ENCODE measurements around the gene TSSK6. TPM values are rescaled to one million over a fixed set of nuclear protein-coding genes. Genes with fewer than 3 reads are reported as not detected.

The TSSK6 gene
- total RNA-seq, 1 donor from 2014 or later: not detected

DNA sequence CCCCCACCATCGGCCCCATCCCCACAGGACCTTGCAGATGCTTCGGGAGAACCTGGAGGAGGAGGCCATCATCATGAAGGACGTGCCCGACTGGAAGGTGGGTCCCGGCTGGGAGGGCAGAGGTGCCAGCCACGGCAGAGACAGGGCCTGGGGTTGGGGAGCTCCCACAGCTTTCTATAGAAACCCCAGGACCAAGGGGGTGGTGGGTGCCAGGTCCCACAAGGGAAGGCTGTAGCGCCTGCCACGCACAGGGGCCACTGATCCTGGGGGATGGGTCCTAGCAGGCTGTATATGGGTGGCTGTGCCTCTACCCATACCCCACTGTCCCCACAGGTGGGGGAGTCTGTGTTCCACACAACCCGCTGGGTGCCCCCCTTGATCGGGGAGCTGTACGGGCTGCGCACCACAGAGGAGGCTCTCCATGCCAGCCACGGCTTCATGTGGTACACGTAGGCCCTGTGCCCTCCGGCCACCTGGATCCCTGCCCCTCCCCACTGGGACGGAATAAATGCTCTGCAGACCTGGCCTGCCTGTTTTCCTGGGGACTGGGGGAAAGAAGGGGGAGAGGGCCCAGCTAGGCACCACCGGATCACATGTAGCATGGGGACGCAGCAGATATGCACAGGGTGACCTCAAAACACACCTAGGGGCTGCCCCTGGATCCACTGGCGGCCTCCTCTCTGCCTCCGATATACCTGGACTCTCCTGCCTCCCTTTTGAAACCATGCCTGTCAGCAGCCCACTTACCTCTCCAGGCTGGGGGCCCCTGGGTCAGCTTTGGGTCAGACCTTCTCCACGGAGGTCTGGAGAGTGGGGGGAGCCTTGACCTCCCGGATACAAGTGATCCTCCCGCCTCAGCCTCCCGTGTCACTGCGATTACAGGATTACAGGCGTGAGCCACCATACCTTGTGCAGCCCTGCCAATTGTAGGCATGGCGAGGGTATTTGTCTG is 12.6 kb upstream of the TSSK6 start:
- intact Hi-C loops (cut with DNase I): no loop called here
- TF ChIP-seq, protein P1, sequence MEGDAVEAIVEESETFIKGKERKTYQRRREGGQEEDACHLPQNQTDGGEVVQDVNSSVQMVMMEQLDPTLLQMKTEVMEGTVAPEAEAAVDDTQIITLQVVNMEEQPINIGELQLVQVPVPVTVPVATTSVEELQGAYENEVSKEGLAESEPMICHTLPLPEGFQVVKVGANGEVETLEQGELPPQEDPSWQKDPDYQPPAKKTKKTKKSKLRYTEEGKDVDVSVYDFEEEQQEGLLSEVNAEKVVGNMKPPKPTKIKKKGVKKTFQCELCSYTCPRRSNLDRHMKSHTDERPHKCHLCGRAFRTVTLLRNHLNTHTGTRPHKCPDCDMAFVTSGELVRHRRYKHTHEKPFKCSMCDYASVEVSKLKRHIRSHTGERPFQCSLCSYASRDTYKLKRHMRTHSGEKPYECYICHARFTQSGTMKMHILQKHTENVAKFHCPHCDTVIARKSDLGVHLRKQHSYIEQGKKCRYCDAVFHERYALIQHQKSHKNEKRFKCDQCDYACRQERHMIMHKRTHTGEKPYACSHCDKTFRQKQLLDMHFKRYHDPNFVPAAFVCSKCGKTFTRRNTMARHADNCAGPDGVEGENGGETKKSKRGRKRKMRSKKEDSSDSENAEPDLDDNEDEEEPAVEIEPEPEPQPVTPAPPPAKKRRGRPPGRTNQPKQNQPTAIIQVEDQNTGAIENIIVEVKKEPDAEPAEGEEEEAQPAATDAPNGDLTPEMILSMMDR (IDR thresholded peaks at IDR 0.05): no peak
- no peak overlapping the region for H3K4me3 ChIP-seq
- peaks cover 27 to 37% of the 10 kb centered on the region in 2 donors for H3K36me3 ChIP-seq
- no peaks in the 10 kb centered on the region for H3K27me3 ChIP-seq
- peaks cover 0 to 2% of the 10 kb centered on the region in 2 donors for H3K4me1 ChIP-seq
- no peaks in the 10 kb centered on the region for H3K9me3 ChIP-seq
- no peak for DNase-seq (ENCODE audit: low spot score in 2 of 2)
- H3K27ac ChIP-seq: no peak overlapping the region

DNA sequence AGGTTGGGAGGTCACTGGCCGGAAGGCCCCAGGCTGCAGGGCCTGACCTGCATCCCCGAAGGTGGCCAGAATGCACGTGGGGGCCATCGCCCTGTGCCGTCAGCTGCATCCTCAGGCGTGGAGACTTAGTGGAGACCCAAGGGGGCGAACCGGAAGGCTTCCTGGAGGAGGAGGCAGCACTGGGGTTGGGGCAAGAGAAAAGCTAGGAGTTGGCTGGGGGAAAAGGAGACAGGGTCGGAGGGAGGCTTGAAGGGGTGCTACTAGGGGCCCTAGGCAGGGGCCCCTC is 12.0 kb upstream of the TSSK6 start:
- TF ChIP-seq, protein P1 (IDR thresholded peaks at IDR 0.05): no peak
- Histone ChIP-seq H3K4me3 (no peak overlapping the region), H3K4me1 (peaks cover 0 to 2% of the 10 kb centered on the region in 2 donors), H3K27me3 (no peaks in the 10 kb centered on the region), H3K27ac (no peak overlapping the region), H3K36me3 (peaks cover 27 to 37% of the 10 kb centered on the region in 2 donors), H3K9me3 (no peaks in the 10 kb centered on the region)
- DNase-seq (ENCODE audit: low spot score in 2 of 2): no peak
- intact Hi-C loops (cut with DNase I): no loop called here

DNA sequence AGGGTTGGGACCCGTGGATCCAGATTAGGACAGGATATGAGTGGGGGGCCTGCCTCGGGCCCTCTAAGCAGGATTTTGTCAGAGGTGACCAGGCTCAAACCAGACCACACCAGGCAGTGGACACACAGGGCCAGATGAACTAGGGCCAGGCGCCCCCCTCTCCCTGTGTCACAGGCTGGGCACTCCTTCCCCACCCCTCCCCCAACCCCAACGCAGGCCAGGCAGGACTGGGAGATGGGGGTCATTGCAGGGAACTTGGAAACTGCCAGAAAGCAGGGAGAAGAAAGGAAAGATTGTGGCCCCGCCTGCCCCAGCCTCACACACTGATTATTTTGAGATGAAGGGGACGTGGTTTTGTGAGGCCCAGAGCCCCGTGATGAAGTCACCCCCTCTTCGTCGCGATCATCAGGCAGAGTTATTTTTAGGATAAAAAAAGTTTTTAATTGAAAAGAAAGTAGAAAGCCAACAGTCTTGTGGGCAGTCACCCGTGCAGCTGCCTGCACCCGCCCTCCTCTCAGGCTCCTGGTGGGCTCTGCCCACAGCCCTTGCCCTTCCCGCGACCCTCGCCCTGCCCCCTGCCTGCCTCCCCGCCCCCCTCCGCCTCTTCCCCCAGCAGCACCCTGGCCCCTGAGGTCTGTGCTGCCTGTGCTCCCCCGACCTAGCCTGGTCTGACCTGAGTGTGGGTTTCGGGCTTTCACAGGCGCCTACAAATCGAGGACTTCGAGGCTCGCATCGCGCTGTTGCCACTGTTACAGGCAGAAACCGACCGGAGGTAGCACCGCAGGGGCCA is 11.4 kb upstream of the TSSK6 start:
- DNase-seq (ENCODE audit: low spot score in 2 of 2): no peak
- Histone ChIP-seq H3K4me1 (peaks cover 0 to 2% of the 10 kb centered on the region in 2 donors), H3K27ac (no peak overlapping the region), H3K27me3 (no peaks in the 10 kb centered on the region), H3K36me3 (peaks cover 27 to 37% of the 10 kb centered on the region in 2 donors), H3K4me3 (no peak overlapping the region), H3K9me3 (no peaks in the 10 kb centered on the region)
- intact Hi-C loops (cut with DNase I): no loop called here
- TF ChIP-seq, protein P1 (IDR thresholded peaks at IDR 0.05): no peak

DNA sequence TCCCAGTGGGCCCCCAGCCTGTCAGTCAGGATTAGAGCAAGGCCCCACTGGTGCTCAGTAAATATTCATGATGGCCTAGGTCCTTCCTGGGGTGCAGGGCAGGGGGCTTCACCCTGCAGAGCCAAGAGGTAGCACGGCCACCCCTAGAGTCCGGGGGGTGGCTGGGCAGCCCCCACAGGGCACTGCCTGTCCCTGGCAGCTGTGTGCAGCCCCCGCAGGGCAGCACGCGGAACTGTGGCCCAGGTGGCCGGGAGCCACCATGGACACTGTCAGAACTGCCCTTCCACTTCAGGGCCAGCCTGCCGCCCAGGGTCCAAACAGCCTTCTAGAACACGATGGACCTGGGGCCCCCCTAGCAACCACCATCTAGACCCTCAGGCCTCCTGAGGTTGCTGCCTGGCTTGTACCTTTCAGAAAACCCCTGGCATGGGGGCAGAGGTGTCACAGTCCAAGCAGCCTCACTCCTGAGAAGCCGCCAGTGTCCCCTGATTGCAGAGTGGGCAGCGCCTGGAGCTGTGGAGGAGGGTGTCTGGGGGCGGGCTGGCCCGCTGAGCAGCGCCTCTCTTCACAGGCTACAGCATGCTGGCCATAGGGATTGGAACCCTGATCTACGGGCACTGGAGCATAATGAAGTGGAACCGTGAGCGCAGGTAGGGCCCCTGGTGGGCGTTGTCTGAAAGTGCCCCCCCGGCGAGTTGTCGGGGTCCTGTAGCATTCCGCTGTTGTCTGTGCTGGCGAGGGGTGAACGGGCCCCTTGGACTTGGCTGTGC is 10.4 kb upstream of the TSSK6 start:
- Histone ChIP-seq H3K4me1 (peaks cover 0 to 2% of the 10 kb centered on the region in 2 donors), H3K36me3 (peaks cover 27 to 37% of the 10 kb centered on the region in 2 donors), H3K9me3 (no peaks in the 10 kb centered on the region), H3K4me3 (no peak overlapping the region), H3K27me3 (no peaks in the 10 kb centered on the region), H3K27ac (no peak overlapping the region)
- intact Hi-C loops (cut with DNase I): no loop called here
- DNase-seq (ENCODE audit: low spot score in 2 of 2): no peak
- TF ChIP-seq, protein P1 (IDR thresholded peaks at IDR 0.05): no peak

DNA sequence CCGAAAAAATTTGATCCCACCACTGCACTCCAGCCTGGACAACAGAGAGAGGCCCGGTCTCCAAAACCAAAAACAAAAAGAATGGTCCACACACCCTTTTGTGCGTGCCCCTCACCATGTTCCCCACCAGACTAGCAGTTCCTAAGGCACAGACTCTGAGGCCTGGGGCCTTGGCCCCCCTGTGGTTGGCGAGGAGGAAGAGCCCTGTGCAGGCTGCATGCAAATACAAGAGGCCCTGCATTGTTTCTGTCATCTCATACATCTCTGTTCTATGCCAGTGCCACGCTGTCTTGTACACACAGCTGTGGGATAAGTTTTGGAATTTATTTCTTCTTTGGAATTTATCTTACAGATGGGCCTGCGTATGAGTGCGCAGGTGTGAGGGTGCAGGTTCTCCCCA is 8.7 kb upstream of the TSSK6 start:
- Histone ChIP-seq H3K9me3 (no peaks in the 10 kb centered on the region), H3K4me3 (no peak overlapping the region), H3K27ac (no peak overlapping the region), H3K27me3 (no peaks in the 10 kb centered on the region), H3K36me3 (peaks cover 27 to 45% of the 10 kb centered on the region in 2 donors), H3K4me1 (peaks cover 0 to 2% of the 10 kb centered on the region in 2 donors)
- TF ChIP-seq, protein P1 (IDR thresholded peaks at IDR 0.05): no peak
- intact Hi-C loops (cut with DNase I): no loop called here
- DNase-seq (ENCODE audit: low spot score in 2 of 2): no peak

Data from ascending aorta (tissue), 2 donors.